Epithelial cell of proximal tubule (primary cell): ENCODE data around the gene STN1. TPM values are rescaled to one million over a fixed set of nuclear protein-coding genes. Genes with fewer than 3 reads are reported as not detected.
A peak's percentile ranks its signal among the peaks of the same experiment; 100 is the strongest.

Source experiments
- DNase-seq: peaks from one replicate; pipeline ENCODE4 v3.0.0-alpha.2; 2011; ENCODE audit warnings: low read depth
- H3K4me3 ChIP-seq: 2 replicates; pipeline ENCODE4 v1.5.1; 2011; ENCODE audit warnings: low read depth, mild to moderate bottlenecking, low read length
- total RNA-seq: library from RNA; depleted of rRNA; stranded (reverse); fragments of >200 nt; gene quantifications from 2 replicates; pipeline ENCODE4 v1.2.3, GENCODE V29; 2015
- TF ChIP-seq, protein P1 (sequence below): conservative IDR thresholded peaks from 2 replicates; pipeline ENCODE4 v1.5.1; 2012; ENCODE audit warnings: low read depth, mild to moderate bottlenecking, low read length

STN1 gene
- total RNA-seq, 1 donor from 2014 or later: 28.2 TPM

DNA sequence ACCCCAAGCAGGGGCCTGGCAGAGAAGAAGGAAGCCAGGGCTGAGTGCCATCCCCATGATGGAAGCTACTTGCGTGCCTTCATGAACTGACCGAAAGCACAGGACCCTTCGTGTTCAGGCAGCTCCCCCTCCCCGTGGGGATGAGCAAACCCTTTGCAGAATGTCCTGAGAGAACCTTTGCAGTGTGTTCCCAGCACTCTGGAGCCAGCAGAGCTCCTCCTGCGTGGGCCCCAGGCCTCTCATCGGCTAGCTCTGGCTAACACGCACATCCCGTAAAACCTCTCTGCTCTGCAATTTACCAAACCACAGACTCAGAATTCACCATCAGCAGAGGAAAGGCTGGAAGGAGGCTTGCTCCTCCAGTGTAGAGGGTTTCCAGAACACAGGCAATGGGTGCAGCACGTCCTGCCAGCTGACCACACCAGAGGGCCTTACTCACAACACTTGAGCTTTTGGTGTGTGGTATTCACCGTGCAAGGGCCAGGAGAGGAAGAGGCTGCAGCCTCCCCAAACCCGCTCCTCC lies 65.7 kb downstream of the STN1 start:
- TF ChIP-seq, protein P1, sequence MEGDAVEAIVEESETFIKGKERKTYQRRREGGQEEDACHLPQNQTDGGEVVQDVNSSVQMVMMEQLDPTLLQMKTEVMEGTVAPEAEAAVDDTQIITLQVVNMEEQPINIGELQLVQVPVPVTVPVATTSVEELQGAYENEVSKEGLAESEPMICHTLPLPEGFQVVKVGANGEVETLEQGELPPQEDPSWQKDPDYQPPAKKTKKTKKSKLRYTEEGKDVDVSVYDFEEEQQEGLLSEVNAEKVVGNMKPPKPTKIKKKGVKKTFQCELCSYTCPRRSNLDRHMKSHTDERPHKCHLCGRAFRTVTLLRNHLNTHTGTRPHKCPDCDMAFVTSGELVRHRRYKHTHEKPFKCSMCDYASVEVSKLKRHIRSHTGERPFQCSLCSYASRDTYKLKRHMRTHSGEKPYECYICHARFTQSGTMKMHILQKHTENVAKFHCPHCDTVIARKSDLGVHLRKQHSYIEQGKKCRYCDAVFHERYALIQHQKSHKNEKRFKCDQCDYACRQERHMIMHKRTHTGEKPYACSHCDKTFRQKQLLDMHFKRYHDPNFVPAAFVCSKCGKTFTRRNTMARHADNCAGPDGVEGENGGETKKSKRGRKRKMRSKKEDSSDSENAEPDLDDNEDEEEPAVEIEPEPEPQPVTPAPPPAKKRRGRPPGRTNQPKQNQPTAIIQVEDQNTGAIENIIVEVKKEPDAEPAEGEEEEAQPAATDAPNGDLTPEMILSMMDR: no peak
- H3K4me3 ChIP-seq: no peak overlapping the region
- DNase-seq: no peak

DNA sequence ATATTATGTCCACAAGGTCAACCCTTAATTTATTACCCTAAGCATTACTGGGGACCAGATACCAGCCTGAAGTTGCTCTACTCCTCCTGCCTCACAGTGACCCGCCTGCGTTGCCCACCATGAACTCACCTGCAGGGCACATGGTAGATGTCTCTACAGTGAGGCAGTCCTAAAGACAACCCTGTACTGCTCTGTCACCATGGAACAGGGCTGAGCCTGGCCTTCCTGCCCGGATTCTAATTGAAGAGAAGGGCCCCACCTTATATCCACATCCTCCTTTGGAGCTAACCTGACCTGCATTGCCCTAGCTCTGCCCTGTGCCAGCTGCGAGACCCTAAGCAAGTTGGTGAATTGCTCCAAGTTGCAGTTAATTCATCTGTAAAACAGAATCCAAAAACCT lies 66.7 kb downstream of the STN1 start:
- DNase-seq: no peak
- TF ChIP-seq, protein P1: no peak

DNA sequence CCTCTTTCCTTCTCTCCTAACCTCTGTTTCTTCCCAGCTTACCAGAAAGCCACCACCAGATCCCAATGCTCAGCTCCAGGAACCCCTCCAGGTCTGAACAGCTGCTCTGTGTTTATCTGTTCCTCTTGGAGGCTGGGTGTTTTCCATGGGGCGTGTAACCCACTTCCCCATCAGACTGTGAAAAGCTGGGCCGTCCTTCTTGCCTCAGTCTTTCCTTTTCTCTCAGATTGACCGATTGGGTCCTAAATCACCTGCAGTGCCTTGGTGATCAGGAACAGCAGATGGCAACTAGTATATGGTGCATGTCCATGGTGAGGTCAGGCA lies 67.5 kb downstream of the STN1 start:
- no peak for DNase-seq
- TF ChIP-seq, protein P1: no peak
- no peak overlapping the region for H3K4me3 ChIP-seq

More for the DNA sequence above, 66.7 kb downstream of the STN1 start:
- no peak overlapping the region for H3K4me3 ChIP-seq

DNA sequence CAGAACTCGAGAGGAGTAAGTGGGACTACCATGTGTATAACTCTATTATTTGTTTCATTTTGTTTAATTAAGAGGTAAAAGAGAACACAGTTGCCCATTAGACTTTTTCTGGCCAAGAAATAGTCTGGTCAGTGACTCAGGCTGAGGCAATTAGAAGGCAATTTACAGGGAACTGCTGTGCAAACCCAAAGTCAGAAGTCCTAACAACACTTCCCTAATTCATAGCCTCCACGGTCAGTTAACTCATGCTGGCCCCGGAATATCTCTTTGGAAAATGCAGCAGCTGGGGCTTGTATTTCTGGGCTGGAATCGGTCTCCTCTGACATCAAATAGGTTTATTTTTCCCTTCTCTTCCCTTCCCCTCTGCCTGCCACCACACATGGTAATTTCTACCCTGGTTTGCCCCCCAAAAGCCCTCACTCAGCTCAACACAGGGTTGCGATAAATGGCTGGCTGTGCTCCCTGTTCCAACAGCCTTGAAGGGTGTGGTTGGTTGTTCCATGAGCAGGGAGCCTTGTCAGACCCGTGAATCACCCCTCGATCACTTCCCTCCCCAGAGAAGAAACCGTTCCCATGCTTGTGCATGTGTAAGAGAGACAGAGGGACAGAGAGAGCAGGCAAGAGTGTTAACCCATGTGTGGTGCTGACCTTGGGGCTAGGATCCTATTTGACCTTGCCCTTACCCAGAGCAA lies 68.0 kb downstream of the STN1 start:
- TF ChIP-seq, protein P1: no peak
- H3K4me3 ChIP-seq: peak overlapping the region; percentile 32
- peak; percentile 63 for DNase-seq

DNA sequence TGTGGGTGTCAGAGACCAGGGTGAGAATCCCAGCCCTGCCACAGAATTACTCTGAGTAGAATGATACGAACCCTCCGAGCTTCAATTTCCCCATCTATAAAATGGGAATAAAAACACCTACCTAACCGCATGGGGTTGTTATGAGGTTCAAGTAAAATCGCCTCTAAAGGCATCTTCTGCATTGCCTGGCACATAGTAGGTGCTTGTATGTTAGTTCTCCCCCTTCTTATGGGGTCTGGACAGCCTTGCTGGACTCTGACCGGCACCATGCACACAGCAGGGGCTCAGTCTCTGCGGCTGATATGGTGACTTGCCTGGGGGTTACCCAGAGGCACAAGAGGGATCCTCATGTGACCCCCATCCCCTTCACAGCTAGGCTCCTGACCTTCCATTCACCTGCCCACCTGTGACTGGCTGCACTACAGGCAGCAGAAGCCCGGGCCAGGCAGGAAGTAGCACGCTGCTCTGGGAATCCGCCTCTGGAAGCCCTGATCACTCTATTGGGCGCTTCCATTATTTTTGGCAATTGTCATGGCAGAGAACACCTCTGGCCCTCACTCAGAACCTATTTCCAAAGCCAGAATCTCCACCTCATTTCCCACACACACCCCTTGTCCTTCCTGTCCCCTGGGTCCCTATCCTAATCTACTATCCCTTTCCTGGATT lies 68.6 kb downstream of the STN1 start:
- no peak for DNase-seq
- H3K4me3 ChIP-seq: no peak overlapping the region
- TF ChIP-seq, protein P1: no peak

DNA sequence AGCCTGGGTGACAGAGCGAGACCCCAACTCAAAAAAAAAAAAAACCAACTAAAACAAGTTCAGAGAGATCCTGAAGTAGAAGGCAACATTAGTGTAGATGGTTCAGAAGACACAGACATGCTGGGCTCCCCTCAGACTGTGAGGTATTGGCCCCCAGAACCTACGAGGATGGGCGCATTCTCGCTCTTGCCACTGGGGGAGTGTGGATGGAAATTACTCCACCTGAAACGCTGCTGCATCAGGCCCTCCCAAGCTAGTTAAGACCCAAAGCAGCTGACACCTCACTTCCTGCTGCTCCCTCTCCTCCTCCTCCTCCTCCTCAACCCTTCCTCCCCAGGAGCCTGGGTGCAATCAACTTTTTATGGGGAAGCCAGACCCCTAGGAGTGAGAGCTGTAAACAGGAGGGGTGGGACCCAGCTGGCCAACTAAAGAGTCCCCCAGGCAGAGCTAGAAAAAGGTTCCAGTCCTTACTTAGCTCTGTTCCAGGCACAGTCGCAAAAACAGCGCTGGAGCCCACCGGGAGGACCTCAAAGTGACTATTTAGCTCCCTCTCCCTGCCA lies 70.0 kb downstream of the STN1 start:
- H3K4me3 ChIP-seq: no peak overlapping the region
- TF ChIP-seq, protein P1: peak; percentile 42
- DNase-seq: no peak
